ENCODE measurements around the gene DYTN. TPM values are rescaled to one million over a fixed set of nuclear protein-coding genes. Genes with fewer than 3 reads are reported as not detected.

Gene DYTN
- polyA plus RNA-seq, 2 donors, result not detected

DNA sequence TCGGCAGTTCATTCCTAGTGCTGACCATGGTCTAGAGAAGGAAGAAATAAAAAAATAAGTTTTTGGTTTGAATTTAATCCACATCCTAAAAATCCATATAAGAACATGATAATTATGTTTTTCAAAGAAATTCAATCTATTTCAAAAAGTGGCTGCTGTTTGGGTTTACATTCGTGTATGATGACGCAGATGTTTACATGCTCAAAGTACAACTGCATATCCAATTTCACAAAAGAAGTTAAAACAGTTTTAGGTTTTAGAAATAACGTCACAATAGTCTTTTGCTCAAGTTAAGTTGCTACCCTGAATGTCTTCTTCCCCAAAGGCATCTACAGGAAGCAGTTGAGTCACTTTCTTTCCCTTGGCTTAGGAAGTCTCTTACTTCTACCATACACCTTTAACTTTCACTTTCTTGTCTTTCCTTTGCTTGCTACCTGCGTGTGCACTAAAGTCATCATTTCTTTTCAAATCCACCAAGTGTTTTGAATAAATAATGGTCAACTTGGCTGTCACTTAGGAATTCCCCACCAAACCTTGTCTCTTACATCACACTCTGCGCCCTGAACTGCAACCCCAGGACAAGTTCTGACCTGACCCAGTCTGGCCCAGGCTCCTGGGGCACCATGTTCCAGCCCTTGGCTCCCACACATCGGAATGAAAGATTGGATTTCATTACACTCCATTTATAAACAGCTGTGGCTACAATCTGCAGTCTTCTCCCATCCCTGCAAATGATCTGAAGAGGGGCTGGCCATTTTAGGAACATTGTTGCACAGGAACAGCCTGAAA, 47.5 kb downstream of the DYTN start:
- no peaks in the 10 kb centered on the region for H3K9me3 ChIP-seq (ENCODE audit: control insufficient read depth in 2 of 2, insufficient read depth in 1 of 2, low read depth in 1 of 2, low read length in 1 of 2)
- H3K36me3 ChIP-seq (ENCODE audit: control insufficient read depth in 2 of 2, insufficient read depth in 2 of 2, low read length in 1 of 2), result no peaks in the 10 kb centered on the region
- H3K27me3 ChIP-seq (ENCODE audit: control insufficient read depth in 1 of 2, insufficient read depth in 2 of 2, low read length in 2 of 2), result no peaks in the 10 kb centered on the region
- no peaks in the 10 kb centered on the region for H3K4me1 ChIP-seq (ENCODE audit: control insufficient read depth in 2 of 2, insufficient read depth in 2 of 2, low read length in 1 of 2)
- no peak overlapping the region for H3K27ac ChIP-seq (ENCODE audit: low read depth in 2 of 2, low read length in 1 of 2)
- H3K4me3 ChIP-seq (ENCODE audit: low read depth in 1 of 2, low read length in 2 of 2), result no peak overlapping the region
- WGBS, 2 donors, result 63 to 69% methylated on average over 7 of the region's 7 CpGs

- WGBS, 2 donors, result 78 to 84% methylated on average over 3 of the region's 3 CpGs
- no peaks in the 10 kb centered on the region for H3K4me1 ChIP-seq (ENCODE audit: control insufficient read depth in 2 of 2, insufficient read depth in 2 of 2, low read length in 1 of 2)
- H3K27me3 ChIP-seq (ENCODE audit: control insufficient read depth in 1 of 2, insufficient read depth in 2 of 2, low read length in 2 of 2), result no peaks in the 10 kb centered on the region
- no peak overlapping the region for H3K27ac ChIP-seq (ENCODE audit: low read depth in 2 of 2, low read length in 1 of 2)
- H3K36me3 ChIP-seq (ENCODE audit: control insufficient read depth in 2 of 2, insufficient read depth in 2 of 2, low read length in 1 of 2), result no peaks in the 10 kb centered on the region
- no peaks in the 10 kb centered on the region for H3K9me3 ChIP-seq (ENCODE audit: control insufficient read depth in 2 of 2, insufficient read depth in 1 of 2, low read depth in 1 of 2, low read length in 1 of 2)
- H3K4me3 ChIP-seq (ENCODE audit: low read depth in 1 of 2, low read length in 2 of 2), result no peak overlapping the region
These were observed 52.9 kb downstream of the DYTN start for GRCh38 chr2:206665251-206665650.

GRCh38 chr2:206657087-206657486, 61.1 kb downstream of the DYTN start:
- WGBS, 2 donors, result 84 to 91% methylated on average over 1 of the region's 1 CpG
- H3K4me1 ChIP-seq (ENCODE audit: control insufficient read depth in 2 of 2, insufficient read depth in 2 of 2, low read length in 1 of 2), result no peaks in the 10 kb centered on the region

GRCh38 chr2:206647985-206648384, 70.2 kb downstream of the DYTN start:
- 67 to 68% methylated on average over 1 of the region's 1 CpG for WGBS, 2 donors
- H3K4me3 ChIP-seq (ENCODE audit: low read depth in 1 of 2, low read length in 2 of 2), result no peak overlapping the region
- H3K9me3 ChIP-seq (ENCODE audit: control insufficient read depth in 2 of 2, insufficient read depth in 1 of 2, low read depth in 1 of 2, low read length in 1 of 2), result no peaks in the 10 kb centered on the region
- H3K27me3 ChIP-seq (ENCODE audit: control insufficient read depth in 1 of 2, insufficient read depth in 2 of 2, low read length in 2 of 2), result peaks cover 0 to 3% of the 10 kb centered on the region in 2 donors
- H3K4me1 ChIP-seq (ENCODE audit: control insufficient read depth in 2 of 2, insufficient read depth in 2 of 2, low read length in 1 of 2), result no peaks in the 10 kb centered on the region
- H3K36me3 ChIP-seq (ENCODE audit: control insufficient read depth in 2 of 2, insufficient read depth in 2 of 2, low read length in 1 of 2), result no peaks in the 10 kb centered on the region
- no peak overlapping the region for H3K27ac ChIP-seq (ENCODE audit: low read depth in 2 of 2, low read length in 1 of 2)

More at GRCh38 chr2:206657087-206657486, 61.1 kb downstream of the DYTN start:
- Histone ChIP-seq H3K9me3 (ENCODE audit: control insufficient read depth in 2 of 2, insufficient read depth in 1 of 2, low read depth in 1 of 2, low read length in 1 of 2) (no peaks in the 10 kb centered on the region), H3K27ac (ENCODE audit: low read depth in 2 of 2, low read length in 1 of 2) (no peak overlapping the region), H3K36me3 (ENCODE audit: control insufficient read depth in 2 of 2, insufficient read depth in 2 of 2, low read length in 1 of 2) (no peaks in the 10 kb centered on the region), H3K4me3 (ENCODE audit: low read depth in 1 of 2, low read length in 2 of 2) (no peak overlapping the region), H3K27me3 (ENCODE audit: control insufficient read depth in 1 of 2, insufficient read depth in 2 of 2, low read length in 2 of 2) (no peaks in the 10 kb centered on the region)

DNA sequence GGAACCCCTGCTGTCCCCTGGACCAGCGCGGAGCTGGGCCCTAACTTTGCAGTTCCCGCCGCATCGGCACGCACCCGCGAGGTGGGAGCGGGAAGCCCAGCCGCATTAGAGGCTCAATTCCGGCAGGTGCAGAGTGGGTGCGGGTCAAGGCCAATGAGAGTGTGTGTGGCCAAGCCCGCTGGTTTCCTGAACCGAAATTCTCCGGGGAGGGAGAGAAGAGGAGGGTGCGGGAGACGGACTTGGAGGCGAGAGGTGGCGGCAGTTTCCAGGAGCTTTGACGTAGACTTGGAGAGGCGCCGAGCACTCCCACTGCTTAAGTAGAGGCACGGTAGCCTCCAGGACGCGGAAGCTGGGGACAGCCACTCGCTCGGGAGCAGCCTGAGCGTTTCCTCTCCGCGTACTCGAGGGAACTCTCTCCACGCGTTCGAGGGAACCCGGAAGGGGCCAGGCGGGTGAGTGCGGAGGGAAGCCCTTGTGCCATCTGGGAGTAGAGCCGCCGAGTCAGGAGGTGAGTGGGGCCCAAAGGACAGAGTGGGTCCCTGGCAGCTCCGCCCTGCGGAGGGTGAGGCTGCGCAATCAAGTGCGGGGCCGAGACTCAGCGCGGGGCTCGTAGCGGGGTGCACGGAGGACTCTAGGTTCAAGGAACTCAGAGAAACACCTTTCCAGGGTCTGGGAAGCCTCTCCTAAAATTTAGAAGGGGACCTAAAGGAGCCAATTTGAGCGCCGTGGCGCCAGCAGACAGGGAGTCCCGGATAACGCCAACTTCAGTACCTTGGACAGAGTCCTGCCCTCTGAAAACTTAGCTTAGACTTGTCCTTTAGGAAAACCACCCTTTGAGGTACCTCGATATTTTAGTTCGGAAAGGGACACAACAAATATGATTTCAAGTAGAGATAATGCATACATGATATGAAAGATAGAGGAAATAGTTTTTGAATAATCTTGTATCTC, 75.8 kb downstream of the DYTN start, which contains the start of gene FAM237A:
TSS of gene FAM237A (plus strand) at position 413 of the 951 bp plus-strand sequence. CDS start 1,750 bp downstream, outside the sequence.
- 11% methylated on average over 56 of the region's 56 CpGs for WGBS, 2 donors
- H3K27ac ChIP-seq (ENCODE audit: low read depth in 2 of 2, low read length in 1 of 2), result no peak within 1 kb of the TSS

GRCh38 chr2:206641226-206641625, 77.0 kb downstream of the DYTN start:
- H3K4me3 ChIP-seq (ENCODE audit: low read depth in 1 of 2, low read length in 2 of 2), result no peak overlapping the region
- no peaks in the 10 kb centered on the region for H3K36me3 ChIP-seq (ENCODE audit: control insufficient read depth in 2 of 2, insufficient read depth in 2 of 2, low read length in 1 of 2)
- peaks cover 3 to 12% of the 10 kb centered on the region in 2 donors for H3K27me3 ChIP-seq (ENCODE audit: control insufficient read depth in 1 of 2, insufficient read depth in 2 of 2, low read length in 2 of 2)
- WGBS, 2 donors, result 23 to 35% methylated on average over 3 of the region's 3 CpGs
- H3K4me1 ChIP-seq (ENCODE audit: control insufficient read depth in 2 of 2, insufficient read depth in 2 of 2, low read length in 1 of 2), result peaks cover 5% of the 10 kb centered on the region in 2 donors
- no peak overlapping the region for H3K27ac ChIP-seq (ENCODE audit: low read depth in 2 of 2, low read length in 1 of 2)
- peaks cover 0 to 4% of the 10 kb centered on the region in 2 donors for H3K9me3 ChIP-seq (ENCODE audit: control insufficient read depth in 2 of 2, insufficient read depth in 1 of 2, low read depth in 1 of 2, low read length in 1 of 2)

More for the DNA sequence above, 75.8 kb downstream of the DYTN start, which contains the start of gene FAM237A:
- Histone ChIP-seq H3K36me3 (ENCODE audit: control insufficient read depth in 2 of 2, insufficient read depth in 2 of 2, low read length in 1 of 2) (no peaks in the 10 kb centered on the region), H3K9me3 (ENCODE audit: control insufficient read depth in 2 of 2, insufficient read depth in 1 of 2, low read depth in 1 of 2, low read length in 1 of 2) (peaks cover 0 to 4% of the 10 kb centered on the region in 2 donors), H3K4me1 (ENCODE audit: control insufficient read depth in 2 of 2, insufficient read depth in 2 of 2, low read length in 1 of 2) (peaks cover 5% of the 10 kb centered on the region in 2 donors), H3K4me3 (ENCODE audit: low read depth in 1 of 2, low read length in 2 of 2) (peak within 1 kb of the TSS in 1 of 2 donors; percentile 4), H3K27me3 (ENCODE audit: control insufficient read depth in 1 of 2, insufficient read depth in 2 of 2, low read length in 2 of 2) (peaks cover 3 to 12% of the 10 kb centered on the region in 2 donors)

- peaks cover 3 to 12% of the 10 kb centered on the region in 2 donors for H3K27me3 ChIP-seq (ENCODE audit: control insufficient read depth in 1 of 2, insufficient read depth in 2 of 2, low read length in 2 of 2)
- H3K4me3 ChIP-seq (ENCODE audit: low read depth in 1 of 2, low read length in 2 of 2), result no peak overlapping the region
- 39 to 41% methylated on average over 2 of the region's 2 CpGs for WGBS, 2 donors
- no peaks in the 10 kb centered on the region for H3K36me3 ChIP-seq (ENCODE audit: control insufficient read depth in 2 of 2, insufficient read depth in 2 of 2, low read length in 1 of 2)
- H3K27ac ChIP-seq (ENCODE audit: low read depth in 2 of 2, low read length in 1 of 2), result no peak overlapping the region
- peaks cover 0 to 4% of the 10 kb centered on the region in 2 donors for H3K9me3 ChIP-seq (ENCODE audit: control insufficient read depth in 2 of 2, insufficient read depth in 1 of 2, low read depth in 1 of 2, low read length in 1 of 2)
- H3K4me1 ChIP-seq (ENCODE audit: control insufficient read depth in 2 of 2, insufficient read depth in 2 of 2, low read length in 1 of 2), result peaks cover 5% of the 10 kb centered on the region in 2 donors
These were observed 78.6 kb downstream of the DYTN start for GRCh38 chr2:206639636-206640035.

DNA sequence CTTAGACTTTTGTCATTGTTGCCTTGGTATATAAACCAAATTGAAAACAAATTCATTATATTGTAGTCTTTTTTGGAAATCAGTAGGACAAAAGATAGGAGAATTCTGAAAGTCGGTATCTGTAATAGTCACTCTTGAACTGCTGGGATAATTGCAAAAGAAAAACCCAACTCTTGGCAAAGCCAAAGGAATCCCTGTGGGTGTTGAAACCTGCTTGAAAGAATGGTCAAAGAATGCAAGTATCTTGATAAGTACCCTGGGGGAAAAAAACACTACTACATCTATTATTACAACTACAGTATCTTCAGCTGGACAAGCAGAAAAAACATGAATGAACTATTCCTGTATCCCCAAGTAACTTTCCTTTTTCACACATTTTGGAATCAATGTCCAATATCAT, 83.2 kb downstream of the DYTN start:
- H3K27ac ChIP-seq (ENCODE audit: low read depth in 2 of 2, low read length in 1 of 2), result no peak overlapping the region
- no peaks in the 10 kb centered on the region for H3K36me3 ChIP-seq (ENCODE audit: control insufficient read depth in 2 of 2, insufficient read depth in 2 of 2, low read length in 1 of 2)
- H3K27me3 ChIP-seq (ENCODE audit: control insufficient read depth in 1 of 2, insufficient read depth in 2 of 2, low read length in 2 of 2), result no peaks in the 10 kb centered on the region
- no peaks in the 10 kb centered on the region for H3K9me3 ChIP-seq (ENCODE audit: control insufficient read depth in 2 of 2, insufficient read depth in 1 of 2, low read depth in 1 of 2, low read length in 1 of 2)
- H3K4me1 ChIP-seq (ENCODE audit: control insufficient read depth in 2 of 2, insufficient read depth in 2 of 2, low read length in 1 of 2), result no peaks in the 10 kb centered on the region
- H3K4me3 ChIP-seq (ENCODE audit: low read depth in 1 of 2, low read length in 2 of 2), result no peak overlapping the region
- 82 to 85% methylated on average over 1 of the region's 1 CpG for WGBS, 2 donors

DNA sequence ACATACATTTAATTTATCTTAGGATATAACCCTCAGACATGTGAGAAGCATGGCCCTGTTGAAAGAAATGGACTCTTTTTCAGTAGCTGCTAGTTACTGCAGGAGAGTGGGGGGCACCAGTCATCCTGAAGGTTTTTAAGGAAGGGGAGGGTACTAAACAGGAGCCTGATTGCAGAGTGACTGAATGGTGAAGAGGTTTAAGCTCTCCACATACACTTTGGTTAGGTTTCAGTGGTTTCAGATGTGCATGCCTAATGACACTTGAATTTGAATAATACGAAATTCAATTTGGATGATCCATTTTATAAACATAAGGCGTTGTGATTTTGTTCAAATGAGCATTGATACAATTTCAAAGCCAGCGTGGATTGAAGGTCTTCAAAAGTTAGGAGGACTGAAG, 86.9 kb downstream of the DYTN start:
- Histone ChIP-seq H3K27me3 (ENCODE audit: control insufficient read depth in 1 of 2, insufficient read depth in 2 of 2, low read length in 2 of 2) (no peaks in the 10 kb centered on the region), H3K27ac (ENCODE audit: low read depth in 2 of 2, low read length in 1 of 2) (no peak overlapping the region), H3K4me1 (ENCODE audit: control insufficient read depth in 2 of 2, insufficient read depth in 2 of 2, low read length in 1 of 2) (no peaks in the 10 kb centered on the region), H3K9me3 (ENCODE audit: control insufficient read depth in 2 of 2, insufficient read depth in 1 of 2, low read depth in 1 of 2, low read length in 1 of 2) (no peaks in the 10 kb centered on the region), H3K4me3 (ENCODE audit: low read depth in 1 of 2, low read length in 2 of 2) (no peak overlapping the region), H3K36me3 (ENCODE audit: control insufficient read depth in 2 of 2, insufficient read depth in 2 of 2, low read length in 1 of 2) (no peaks in the 10 kb centered on the region)
- WGBS, 2 donors, result 53 to 54% methylated on average over 3 of the region's 3 CpGs
